K562 (cell line): ENCODE measurements around the gene PCED1B. TPM values are rescaled to one million over a fixed set of nuclear protein-coding genes. Genes with fewer than 3 reads are reported as not detected.

Experiments
- ATAC-seq: fragments of 200-7000 bp; cut with Tn5 transposase; 3 replicates; pipeline ENCODE4 v1.9.1; 2020; ENCODE audit warnings: moderate library complexity
- BruUV-seq: library from RNA; stranded (reverse); fragments of 400-500 nt; replicated peaks from 2 replicates; lab custom pipeline; 2021; lab: Mats Ljungman, UMichigan
- CTCF ChIA-PET: fragments of 300-600 bp; formaldehyde crosslinking; extraction: SDS; loops from one replicate; lab custom pipeline; 2021; ENCODE audit warnings: low intra/inter-chr PET ratio; lab: Yijun Ruan, JAX
- POLR2A ChIA-PET: fragments of 300-600, 350-650 bp; sonication (Branson Sonifier 250); formaldehyde crosslinking; extraction: SDS; loops from one replicate; lab custom pipeline; 2021; ENCODE audit warnings: antibody characterized with exemption, inconsistent platforms; lab: Yijun Ruan, JAX
- DNase-seq, 4 experiments: peaks; one replicate each; pipeline versions ENCODE4 v3.0.0 to v3.0.0-alpha.2; 2011 to 2018; ENCODE audit warnings: low spot score in 3 of 4, mixed read lengths in 3 of 4; ENCODE audit errors: extremely low read depth in 1 of 4
- FAIRE-seq: peaks from 2 replicates; lab custom pipeline; 2011; peaks lifted over from hg19 to GRCh38; lab: Jason Lieb, UNC
- H2AFZ ChIP-seq: 2 replicates; pipeline ENCODE4 v1.6.0; 2011; ENCODE audit warnings: low read depth, low read length, control low read depth, inconsistent platforms
- H3K27ac ChIP-seq: fragments of 200-600 bp; 3 replicates; pipeline ENCODE4 v1.8.0; 2011; ENCODE audit warnings: low read depth, mild to moderate bottlenecking, control low read depth, inconsistent platforms, low read length, moderate library complexity, mixed read lengths; ENCODE audit errors: extremely low read depth
- H3K27me3 ChIP-seq, 2 experiments: fragments of 300-600 bp in 1 of 2; 2 replicates in 1 of 2; 3 replicates in 1 of 2; pipeline versions ENCODE4 v1.6.0 to v1.8.0; 2011; ENCODE audit warnings: inconsistent platforms in 2 of 2, low read length in 2 of 2, mild to moderate bottlenecking in 1 of 2, mixed read lengths in 1 of 2, moderate library complexity in 1 of 2; ENCODE audit not compliant: control insufficient read depth in 2 of 2, insufficient read depth in 2 of 2
- H3K36me3 ChIP-seq: fragments of 300-600 bp; 3 replicates; pipeline ENCODE4 v1.8.0; 2011; ENCODE audit warnings: mild to moderate bottlenecking, low read length, inconsistent platforms; ENCODE audit not compliant: control insufficient read depth, insufficient read depth
- H3K4me1 ChIP-seq, 2 experiments: fragments of 200-600 bp in 1 of 2; replicated peaks in 1 of 2; 2 replicates in 1 of 2; 3 replicates in 1 of 2; pipeline versions ENCODE4 v1.5.1 to v1.8.0; 2011; ENCODE audit warnings: inconsistent platforms in 2 of 2, low read length in 2 of 2, mild to moderate bottlenecking in 1 of 2, mixed read lengths in 1 of 2, moderate library complexity in 1 of 2; ENCODE audit not compliant: control insufficient read depth in 2 of 2, insufficient read depth in 2 of 2
- H3K4me2 ChIP-seq: 2 replicates; pipeline ENCODE4 v1.6.1; 2011; ENCODE audit warnings: low read length, control low read depth, inconsistent platforms, mixed read lengths; ENCODE audit not compliant: insufficient read depth
- H3K4me3 ChIP-seq: fragments of 200-600 bp; sonication (generic), shearing (Covaris generic); 2 replicates; pipeline ENCODE4 v1.5.1; 2016; ENCODE audit warnings: control low read depth, inconsistent platforms
- H3K79me2 ChIP-seq: fragments of 200-600 bp; 3 replicates; pipeline ENCODE4 v1.8.0; 2011; ENCODE audit warnings: low read length, inconsistent platforms; ENCODE audit not compliant: control insufficient read depth, insufficient read depth
- H3K9ac ChIP-seq, 2 experiments: 2 replicates each; pipeline versions ENCODE4 v1.6.0 to v1.6.1; 2011; ENCODE audit warnings: low read depth in 2 of 2, low read length in 2 of 2, control low read depth in 1 of 2, inconsistent platforms in 1 of 2, mild to moderate bottlenecking in 1 of 2, mixed read lengths in 1 of 2; ENCODE audit not compliant: insufficient read depth in 1 of 2
- H3K9me1 ChIP-seq: one replicate; pipeline ENCODE4 v1.6.0; 2011; ENCODE audit warnings: inconsistent platforms, mild to moderate bottlenecking, low read length, moderate library complexity; ENCODE audit not compliant: control insufficient read depth, insufficient read depth
- H3K9me3 ChIP-seq: replicated peaks from 2 replicates; pipeline ENCODE4 v1.5.1; 2011; ENCODE audit warnings: low read depth, low read length, inconsistent platforms; ENCODE audit not compliant: control insufficient read depth, insufficient read depth
- H4K20me1 ChIP-seq: replicated peaks from 2 replicates; pipeline ENCODE4 v1.6.1; 2011; ENCODE audit warnings: low read length, inconsistent platforms, mixed read lengths; ENCODE audit not compliant: control insufficient read depth, insufficient read depth
- BACH1 ChIP-seq: fragments of 200-800 bp; sonication (Bioruptor generic); IDR thresholded peaks from 2 replicates; pipeline ENCODE4 v1.6.1; 2016; ENCODE audit warnings: missing genetic modification characterization, missing compliant biosample characterization
- C11orf30 ChIP-seq: fragments of 450-650 bp; IDR thresholded peaks from 2 replicates; pipeline ENCODE4 v1.6.1; 2016; ENCODE audit warnings: low read depth, mild to moderate bottlenecking
- CEBPB ChIP-seq: fragments of 450-650 bp; IDR thresholded peaks from 2 replicates; pipeline ENCODE4 v1.6.1; 2016; ENCODE audit warnings: missing genetic modification characterization, missing compliant biosample characterization
- MAFF ChIP-seq: IDR thresholded peaks from 2 replicates; pipeline ENCODE4 v1.6.1; 2012; ENCODE audit warnings: low read length, improper control_type of control experiment
- MAFG ChIP-seq: fragments of 450-650 bp; conservative IDR thresholded peaks from 2 replicates; pipeline ENCODE4 v1.6.1; 2016; ENCODE audit warnings: missing genetic modification characterization, missing compliant biosample characterization
- MAFK ChIP-seq: IDR thresholded peaks from 2 replicates; pipeline ENCODE4 v1.6.1; 2011; ENCODE audit warnings: low read length, improper control_type of control experiment
- RAD21 ChIP-seq, 2 experiments: fragments of 250-450 bp in 1 of 2; fragments of 450-650 bp in 1 of 2; sonication (Bioruptor Pico) in 1 of 2; formaldehyde crosslinking in 1 of 2; IDR thresholded peaks in 1 of 2; conservative IDR thresholded peaks in 1 of 2; 2 replicates each; pipeline versions ENCODE4 v1.4.0 to v1.8.0; 2020 to 2022; ENCODE audit warnings: mild to moderate bottlenecking in 2 of 2, moderate library complexity in 1 of 2
- TCF7 ChIP-seq: sonication (generic); IDR thresholded peaks from 2 replicates; pipeline ENCODE4 v1.6.1; 2016; ENCODE audit warnings: antibody characterized with exemption, borderline replicate concordance
- ZNF12 ChIP-seq: sonication (generic); formaldehyde crosslinking; IDR thresholded peaks from 2 replicates; pipeline ENCODE4 v1.4.0; 2020; ENCODE audit warnings: mild to moderate bottlenecking, missing genetic modification reagents
- ZNF316 ChIP-seq: fragments of 450-650 bp; IDR thresholded peaks from 2 replicates; pipeline ENCODE4 v1.6.1; 2016
- ZNF347 ChIP-seq: fragments of 450-650 bp; formaldehyde crosslinking; IDR thresholded peaks from 2 replicates; pipeline ENCODE4 v1.4.0; 2020; ENCODE audit warnings: low read depth, mild to moderate bottlenecking, moderate library complexity
- ZNF57 ChIP-seq: fragments of 450-650 bp; formaldehyde crosslinking; IDR thresholded peaks from 2 replicates; pipeline ENCODE4 v1.4.0; 2020; ENCODE audit warnings: mild to moderate bottlenecking, moderate library complexity
- WGBS: fragments of 100-300 bp; shearing (Covaris generic); methylation state at CpG from one replicate; pipeline ENCODE4 v1.1.6; 2016; ENCODE audit warnings: low coverage, mixed read lengths; ENCODE audit not compliant: insufficient coverage; ENCODE audit errors: missing lambda C conversion rate; 5-methylcytosine and 5-hydroxymethylcytosine counted together
- in situ Hi-C: fragments of 300-500 bp; cut with MboI; formaldehyde crosslinking; loops from 4 replicates; pipeline ENCODE4 v1.15.0; 2018; ENCODE audit warnings: inconsistent platforms, mixed read lengths
- intact Hi-C: fragments of 100-400 bp; cut with micrococcal nuclease; formaldehyde crosslinking; loops from 2 replicates; pipeline ENCODE4 v1.14.2; 2022
- polyA plus RNA-seq, 8 experiments: library from polyadenylated mRNA; depleted of rRNA in 4 of 8; stranded (reverse) in 5 of 8; unstranded in 3 of 8; fragments of >200 nt; fragmentation: Nextera tagmentation in 2 of 8; fragmentation: Illumina TruSeq in 1 of 8; extraction: Ambion mirVana in 2 of 8; extraction: Trizol in 1 of 8; gene quantifications; 2 replicates each; pipeline versions ENCODE4 v1.2.1 to v1.2.3, GENCODE V29; 2011 to 2014; ENCODE audit warnings: inconsistent platforms in 1 of 8, missing spikeins in 1 of 8
- total RNA-seq, 7 experiments: library from RNA; depleted of rRNA in 6 of 7; stranded (reverse); fragments of >200 nt in 6 of 7; fragmentation: Illumina TruSeq in 2 of 7; extraction: Trizol in 2 of 7; gene quantifications; 2 replicates each; pipeline versions ENCODE4 v1.2.1 to v1.2.3, GENCODE V29; 2011 to 2021; ENCODE audit warnings: low replicate concordance in 1 of 7

PCED1B gene
- total and polyA plus RNA-seq, 9 of the 15 experiments (the other 6 are each of a cell fraction or from before 2014, with no cell fraction given), result 1.2 to 9.3 (median 2.5) TPM

GRCh38 chr12:47224563-47225133, 145.2 kb downstream of the PCED1B start:
- H3K27ac ChIP-seq, result peak overlapping the region; percentile 16; the same call in 1 of the 3 replicates
- 42% methylated on average over 17 of the region's 17 CpGs for WGBS
- FAIRE-seq (no peak), ATAC-seq (no peak), DNase-seq (no peak)
- POLR2A ChIA-PET, result no interaction called here
- H3K4me1 ChIP-seq, result peaks cover 6 to 12% of the 10 kb centered on the region in 2 experiments; a peak in 4 of 5 replicates
- no peak overlapping the region for H3K4me3 ChIP-seq
- peak overlapping the region in 1 of 2 experiments; percentile 66; a peak in 2 of 4 replicates for H3K9ac ChIP-seq
- in situ Hi-C loops, result no loop called here
- no peaks in the 10 kb centered on the region for H3K9me1 ChIP-seq
- H3K27me3 ChIP-seq, result no peaks in the 10 kb centered on the region
- H2AFZ ChIP-seq, result peak overlapping the region; percentile 91
- CTCF ChIA-PET, result no interaction called here
- H3K36me3 ChIP-seq, result no peaks in the 10 kb centered on the region
- H4K20me1 ChIP-seq, result no peaks in the 10 kb centered on the region
- 0 out of 2 replicates have a peak, but pooled peaks have one; percentile 33 for TF ChIP-seq ZNF316
- 0 out of 2 replicates have a peak, but pooled peaks have one; percentile 19 for TF ChIP-seq CEBPB (tag)
- 0 out of 4 replicates have a peak, but pooled peaks of 1 of the 2 experiments have one; percentile 4 for TF ChIP-seq RAD21 (CRISPR knock-in tag; conservative IDR thresholded peaks at IDR 0.05 in 1 of 2, IDR thresholded peaks at IDR 0.05 in 1 of 2)
- no peak for TF ChIP-seq TCF7
- TF ChIP-seq BACH1 (tag), result peak; percentile 17; the same call in 1 of the 2 replicates
- H3K4me2 ChIP-seq, result peak overlapping the region; percentile 22
- BruUV-seq, result no TSS peak
- H3K9me3 ChIP-seq, result no peaks in the 10 kb centered on the region
- intact Hi-C loops, result no loop called here
- peaks cover 7% of the 10 kb centered on the region; the same call in 1 of the 3 replicates for H3K79me2 ChIP-seq

GRCh38 chr12:47225356-47225755, 145.9 kb downstream of the PCED1B start:
- Histone ChIP-seq H3K27ac (no peak overlapping the region), H3K4me1 (peaks cover 6 to 12% of the 10 kb centered on the region in 2 experiments; a peak in 4 of 5 replicates), H2AFZ (no peak overlapping the region; the same call in 1 of the 2 replicates), H4K20me1 (no peaks in the 10 kb centered on the region), H3K27me3 (no peaks in the 10 kb centered on the region), H3K9me3 (no peaks in the 10 kb centered on the region), H3K4me2 (no peak overlapping the region), H3K9me1 (no peaks in the 10 kb centered on the region), H3K9ac (no peak overlapping the region), H3K36me3 (no peaks in the 10 kb centered on the region), H3K4me3 (no peak overlapping the region), H3K79me2 (peaks cover 7% of the 10 kb centered on the region; the same call in 1 of the 3 replicates)
- 43% methylated on average over 2 of the region's 2 CpGs for WGBS
- ATAC-seq, result no peak
- FAIRE-seq, result no peak
- ChIA-PET CTCF (no interaction called here), POLR2A (no interaction called here)
- no TSS peak for BruUV-seq
- in situ Hi-C loops (no loop called here), intact Hi-C loops (no loop called here)
- no peak for DNase-seq
- TF ChIP-seq MAFK (0 out of 2 replicates have a peak, but pooled peaks have one; percentile 9), ZNF57 (CRISPR knock-in tag) (no peak), MAFG (tag) (peak; percentile 39), C11orf30 (peak; percentile 71), ZNF347 (CRISPR knock-in tag) (no peak), ZNF12 (CRISPR knock-in tag) (no peak), ZNF316 (peak; percentile 89), MAFF (peak; percentile 23; the same call in 1 of the 2 replicates)
